GM23338 (cell line): Measurements from ENCODE around the gene RAB34.

Experiments
- EZH2 ChIP-seq: fragments of 200-600 bp; sonication (generic); IDR thresholded peaks from one replicate; pipeline ENCODE4 v1.8.0; 2017; ENCODE audit warnings: antibody characterized with exemption, mild to moderate bottlenecking, low read depth; ENCODE audit not compliant: unreplicated experiment
- POLR2AphosphoS5 ChIP-seq: IDR thresholded peaks from 2 replicates; pipeline ENCODE4 v1.6.1; 2016; ENCODE audit warnings: antibody characterized with exemption, low read depth
- ZNF114 ChIP-seq: fragments of 250-450 bp; sonication (Bioruptor Pico); IDR thresholded peaks from 2 replicates; pipeline ENCODE4 v1.5.0; 2020; ENCODE audit warnings: mild to moderate bottlenecking, moderate library complexity
- TF ChIP-seq, protein P1 (sequence below), 2 experiments: fragments of 200-600 bp in 1 of 2; sonication (generic) in 1 of 2; conservative IDR thresholded peaks; 2 replicates each; pipeline versions ENCODE4 v1.5.1 to v1.6.1; 2016 to 2017; ENCODE audit warnings: antibody characterized with exemption in 2 of 2, low read depth in 2 of 2, mild to moderate bottlenecking in 2 of 2, moderate library complexity in 1 of 2
- TF ChIP-seq, protein P2 (sequence below): IDR thresholded peaks from one replicate; pipeline ENCODE4 v1.6.1; 2018; ENCODE audit warnings: antibody characterized with exemption; ENCODE audit not compliant: unreplicated experiment
- TF ChIP-seq, protein P3 (sequence below): IDR thresholded peaks from 2 replicates; pipeline ENCODE4 v1.6.1; 2016; ENCODE audit warnings: antibody characterized with exemption

DNA sequence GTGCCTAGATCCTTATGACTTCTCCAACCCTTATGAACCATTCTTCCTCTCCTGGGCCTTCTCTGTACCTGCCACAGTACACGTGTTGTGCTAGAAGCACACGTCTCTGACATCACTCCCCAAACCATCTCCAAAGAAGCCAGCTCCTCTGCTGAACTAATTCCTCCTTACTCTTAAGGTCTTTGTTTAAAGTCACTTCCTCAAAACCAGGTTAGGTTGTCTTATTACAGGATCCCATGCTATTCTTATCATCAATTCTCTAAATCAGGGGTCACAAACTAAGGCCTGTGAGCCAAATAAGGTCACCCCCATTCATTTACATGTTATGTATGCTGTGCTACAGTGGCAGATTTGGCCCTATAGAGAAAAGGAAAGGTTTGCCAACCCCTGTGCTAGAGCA, 51.7 kb downstream of the RAB34 start:
- TF ChIP-seq POLR2AphosphoS5 (no peak), EZH2 (no peak), ZNF114 (CRISPR knock-in tag) (no peak)
- TF ChIP-seq, protein P1, sequence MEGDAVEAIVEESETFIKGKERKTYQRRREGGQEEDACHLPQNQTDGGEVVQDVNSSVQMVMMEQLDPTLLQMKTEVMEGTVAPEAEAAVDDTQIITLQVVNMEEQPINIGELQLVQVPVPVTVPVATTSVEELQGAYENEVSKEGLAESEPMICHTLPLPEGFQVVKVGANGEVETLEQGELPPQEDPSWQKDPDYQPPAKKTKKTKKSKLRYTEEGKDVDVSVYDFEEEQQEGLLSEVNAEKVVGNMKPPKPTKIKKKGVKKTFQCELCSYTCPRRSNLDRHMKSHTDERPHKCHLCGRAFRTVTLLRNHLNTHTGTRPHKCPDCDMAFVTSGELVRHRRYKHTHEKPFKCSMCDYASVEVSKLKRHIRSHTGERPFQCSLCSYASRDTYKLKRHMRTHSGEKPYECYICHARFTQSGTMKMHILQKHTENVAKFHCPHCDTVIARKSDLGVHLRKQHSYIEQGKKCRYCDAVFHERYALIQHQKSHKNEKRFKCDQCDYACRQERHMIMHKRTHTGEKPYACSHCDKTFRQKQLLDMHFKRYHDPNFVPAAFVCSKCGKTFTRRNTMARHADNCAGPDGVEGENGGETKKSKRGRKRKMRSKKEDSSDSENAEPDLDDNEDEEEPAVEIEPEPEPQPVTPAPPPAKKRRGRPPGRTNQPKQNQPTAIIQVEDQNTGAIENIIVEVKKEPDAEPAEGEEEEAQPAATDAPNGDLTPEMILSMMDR (conservative IDR thresholded peaks at IDR 0.05; ENCODE audit: low read depth in 2 of 2), result no peak
- TF ChIP-seq, protein P2, sequence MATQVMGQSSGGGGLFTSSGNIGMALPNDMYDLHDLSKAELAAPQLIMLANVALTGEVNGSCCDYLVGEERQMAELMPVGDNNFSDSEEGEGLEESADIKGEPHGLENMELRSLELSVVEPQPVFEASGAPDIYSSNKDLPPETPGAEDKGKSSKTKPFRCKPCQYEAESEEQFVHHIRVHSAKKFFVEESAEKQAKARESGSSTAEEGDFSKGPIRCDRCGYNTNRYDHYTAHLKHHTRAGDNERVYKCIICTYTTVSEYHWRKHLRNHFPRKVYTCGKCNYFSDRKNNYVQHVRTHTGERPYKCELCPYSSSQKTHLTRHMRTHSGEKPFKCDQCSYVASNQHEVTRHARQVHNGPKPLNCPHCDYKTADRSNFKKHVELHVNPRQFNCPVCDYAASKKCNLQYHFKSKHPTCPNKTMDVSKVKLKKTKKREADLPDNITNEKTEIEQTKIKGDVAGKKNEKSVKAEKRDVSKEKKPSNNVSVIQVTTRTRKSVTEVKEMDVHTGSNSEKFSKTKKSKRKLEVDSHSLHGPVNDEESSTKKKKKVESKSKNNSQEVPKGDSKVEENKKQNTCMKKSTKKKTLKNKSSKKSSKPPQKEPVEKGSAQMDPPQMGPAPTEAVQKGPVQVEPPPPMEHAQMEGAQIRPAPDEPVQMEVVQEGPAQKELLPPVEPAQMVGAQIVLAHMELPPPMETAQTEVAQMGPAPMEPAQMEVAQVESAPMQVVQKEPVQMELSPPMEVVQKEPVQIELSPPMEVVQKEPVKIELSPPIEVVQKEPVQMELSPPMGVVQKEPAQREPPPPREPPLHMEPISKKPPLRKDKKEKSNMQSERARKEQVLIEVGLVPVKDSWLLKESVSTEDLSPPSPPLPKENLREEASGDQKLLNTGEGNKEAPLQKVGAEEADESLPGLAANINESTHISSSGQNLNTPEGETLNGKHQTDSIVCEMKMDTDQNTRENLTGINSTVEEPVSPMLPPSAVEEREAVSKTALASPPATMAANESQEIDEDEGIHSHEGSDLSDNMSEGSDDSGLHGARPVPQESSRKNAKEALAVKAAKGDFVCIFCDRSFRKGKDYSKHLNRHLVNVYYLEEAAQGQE, result no peak
- TF ChIP-seq, protein P3, sequence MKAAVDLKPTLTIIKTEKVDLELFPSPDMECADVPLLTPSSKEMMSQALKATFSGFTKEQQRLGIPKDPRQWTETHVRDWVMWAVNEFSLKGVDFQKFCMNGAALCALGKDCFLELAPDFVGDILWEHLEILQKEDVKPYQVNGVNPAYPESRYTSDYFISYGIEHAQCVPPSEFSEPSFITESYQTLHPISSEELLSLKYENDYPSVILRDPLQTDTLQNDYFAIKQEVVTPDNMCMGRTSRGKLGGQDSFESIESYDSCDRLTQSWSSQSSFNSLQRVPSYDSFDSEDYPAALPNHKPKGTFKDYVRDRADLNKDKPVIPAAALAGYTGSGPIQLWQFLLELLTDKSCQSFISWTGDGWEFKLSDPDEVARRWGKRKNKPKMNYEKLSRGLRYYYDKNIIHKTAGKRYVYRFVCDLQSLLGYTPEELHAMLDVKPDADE, result no peak
